Mesodermal cell (in vitro differentiated cells): ENCODE measurements around the gene TAX1BP3.

Experiments
- H3K27ac ChIP-seq: 2 replicates; pipeline ENCODE4 v1.7.0; 2013; ENCODE audit warnings: mild to moderate bottlenecking, low read depth, low read length, moderate library complexity; ENCODE audit not compliant: severe bottlenecking
- H3K36me3 ChIP-seq: 2 replicates; pipeline ENCODE4 v1.7.1; 2013; ENCODE audit warnings: mild to moderate bottlenecking, low read length, moderate library complexity; ENCODE audit not compliant: control insufficient read depth, insufficient read depth
- H3K4me1 ChIP-seq: one replicate; pipeline ENCODE4 v1.7.1; 2013; ENCODE audit warnings: mild to moderate bottlenecking, low read length; ENCODE audit not compliant: insufficient read depth, control insufficient read depth, poor library complexity, severe bottlenecking
- H3K4me3 ChIP-seq: 2 replicates; pipeline ENCODE4 v1.7.0; 2013; ENCODE audit warnings: low read length, control low read depth, mild to moderate bottlenecking; ENCODE audit not compliant: insufficient read depth, poor library complexity, severe bottlenecking; ENCODE audit errors: extremely low read depth
- H3K9me3 ChIP-seq: 2 replicates; pipeline ENCODE4 v1.7.1; 2013; ENCODE audit warnings: mild to moderate bottlenecking, low read length, moderate library complexity; ENCODE audit not compliant: control insufficient read depth
- WGBS, 2 experiments: methylation state at CpG; one replicate each; pipeline ENCODE4 v1.1.5; 2013; ENCODE audit warnings: missing lambda C conversion rate in 2 of 2; ENCODE audit not compliant: insufficient coverage in 2 of 2; 5-methylcytosine and 5-hydroxymethylcytosine counted together

The TAX1BP3 gene

DNA sequence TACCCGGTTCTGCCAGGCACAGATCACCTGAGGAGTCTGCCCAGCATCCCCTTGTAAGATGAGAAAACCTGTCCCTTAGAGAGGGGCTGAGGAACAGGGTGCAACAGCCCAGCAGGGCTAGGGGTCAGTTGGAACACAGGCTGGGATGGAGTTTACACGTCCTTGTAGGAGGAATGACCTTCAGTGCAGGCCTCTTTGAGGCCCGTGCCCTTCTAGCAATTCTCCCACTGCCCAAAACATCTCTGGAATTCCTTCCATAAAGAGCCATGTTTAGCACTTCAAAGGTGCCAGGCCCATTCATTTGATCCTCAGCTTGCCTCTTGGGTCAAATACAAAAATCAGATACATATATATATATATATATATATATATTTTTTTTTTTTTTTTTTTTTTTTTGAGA is 27.4 kb downstream of the TAX1BP3 start:
- H3K4me1 ChIP-seq: peaks cover 8% of the 10 kb centered on the region
- no peaks in the 10 kb centered on the region for H3K9me3 ChIP-seq
- H3K4me3 ChIP-seq: no peak overlapping the region
- H3K36me3 ChIP-seq: peaks cover 25% of the 10 kb centered on the region
- WGBS, 2 experiments: 13 to 80% methylated on average over 1 to 2 of the region's 3 CpGs
- no peak overlapping the region for H3K27ac ChIP-seq

DNA sequence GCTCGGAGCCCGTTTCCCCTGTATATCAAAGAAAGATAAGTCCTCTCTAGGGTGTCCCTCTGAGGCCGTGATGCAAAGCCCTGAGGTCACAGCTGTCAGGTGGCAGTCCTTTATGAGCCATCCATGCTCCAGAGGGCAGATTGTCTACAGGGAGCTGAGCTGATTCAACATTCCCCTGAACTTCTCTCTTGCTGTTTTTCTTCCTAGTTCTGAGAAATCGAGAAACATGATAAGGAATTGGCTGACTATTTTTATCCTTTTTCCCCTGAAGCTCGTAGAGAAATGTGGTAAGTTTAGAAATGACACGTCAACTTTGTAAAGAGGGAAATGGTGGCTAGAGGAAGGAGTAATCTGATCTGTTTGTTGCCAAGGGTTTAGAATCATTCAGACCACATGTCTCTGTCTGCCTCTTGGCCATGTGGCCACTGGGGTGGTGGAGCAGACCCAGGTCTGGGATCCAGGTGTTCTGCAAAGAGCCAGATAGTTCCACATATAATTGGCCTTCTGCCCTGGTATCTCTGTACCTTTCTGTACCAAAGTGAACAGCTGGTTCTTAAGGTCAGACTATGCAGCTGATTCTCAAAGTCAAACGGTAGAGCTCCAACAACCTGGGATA is 28.3 kb downstream of the TAX1BP3 start:
- WGBS, 2 experiments: 77 to 78% methylated on average over 7 of the region's 7 CpGs
- H3K4me1 ChIP-seq: peaks cover 8% of the 10 kb centered on the region
- no peak overlapping the region for H3K27ac ChIP-seq
- H3K36me3 ChIP-seq: peaks cover 25% of the 10 kb centered on the region
- no peak overlapping the region for H3K4me3 ChIP-seq
- no peaks in the 10 kb centered on the region for H3K9me3 ChIP-seq

GRCh38 chr17:3636908-3637373 is 31.4 kb downstream of the TAX1BP3 start:
- H3K27ac ChIP-seq: peak overlapping the region; percentile 91
- peaks cover 17% of the 10 kb centered on the region for H3K36me3 ChIP-seq
- peaks cover 8% of the 10 kb centered on the region for H3K4me1 ChIP-seq
- peak overlapping the region; percentile 84 for H3K4me3 ChIP-seq
- no peaks in the 10 kb centered on the region for H3K9me3 ChIP-seq
- WGBS, 2 experiments: 1% methylated on average over 15 to 26 of the region's 31 CpGs

DNA sequence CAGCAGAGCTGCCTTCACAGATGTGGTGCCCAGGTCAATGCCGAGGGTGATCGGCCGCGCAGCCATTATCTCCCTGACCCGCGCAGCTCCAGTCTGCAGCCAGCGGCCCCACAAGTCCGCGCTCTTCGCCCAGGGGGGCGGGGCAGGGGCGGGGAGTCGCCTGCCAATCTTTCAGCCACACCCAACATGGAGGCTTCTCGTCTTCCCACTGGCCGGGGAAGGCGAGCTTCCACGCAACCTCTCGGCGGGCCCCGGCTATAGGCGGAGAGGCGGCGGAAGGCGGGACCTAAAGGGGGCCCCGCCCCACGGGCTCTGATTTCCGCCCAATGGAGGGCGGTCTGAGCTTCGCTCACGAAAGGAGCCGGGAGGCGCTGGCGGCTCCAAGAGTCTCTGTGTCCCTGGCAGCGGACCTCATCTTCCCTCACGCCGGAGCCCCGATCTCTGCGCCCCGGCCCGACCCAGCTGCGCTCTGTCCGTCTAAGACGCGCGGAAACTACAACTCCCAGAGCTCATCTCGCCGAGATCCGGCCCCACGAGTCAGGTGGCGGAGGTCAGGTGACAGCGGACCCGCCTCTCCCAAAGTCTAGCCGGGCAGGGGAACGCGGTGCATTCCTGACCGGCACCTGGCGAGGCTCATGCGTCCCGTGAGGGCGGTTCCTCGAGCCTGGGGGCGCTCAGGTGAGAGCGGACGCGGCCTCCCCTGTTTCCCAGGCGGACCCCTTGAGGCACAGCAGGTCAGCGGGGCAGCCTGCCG is 32.0 kb downstream of the TAX1BP3 start, which contains the start of the genes CTNS and SHPK:
CTNS (plus strand) TSS at position 607 of the 754 bp plus-strand sequence. CDS start 3,447 bp downstream, outside the sequence.
SHPK (minus strand) TSS at position 97 of the 754 bp plus-strand sequence; CDS start at position 66, 31 bp downstream.
- Histone ChIP-seq H3K9me3 (no peaks in the 10 kb centered on the region), H3K4me1 (peaks cover 8% of the 10 kb centered on the region), H3K4me3 (peak within 1 kb of the TSS; percentile 84), H3K36me3 (peaks cover 17% of the 10 kb centered on the region), H3K27ac (peak within 1 kb of the TSS; percentile 91)
- WGBS, 2 experiments: 0 to 1% methylated on average over 65 to 66 of the region's 68 CpGs

- Histone ChIP-seq H3K36me3 (peaks cover 20% of the 10 kb centered on the region), H3K4me1 (peaks cover 5% of the 10 kb centered on the region), H3K9me3 (no peaks in the 10 kb centered on the region), H3K4me3 (peak overlapping the region; percentile 84), H3K27ac (no peak overlapping the region)
- WGBS, 2 experiments: 6 to 24% methylated on average over 21 to 36 of the region's 38 CpGs
These were observed 32.8 kb downstream of the TAX1BP3 start for GRCh38 chr17:3635474-3636153.

DNA sequence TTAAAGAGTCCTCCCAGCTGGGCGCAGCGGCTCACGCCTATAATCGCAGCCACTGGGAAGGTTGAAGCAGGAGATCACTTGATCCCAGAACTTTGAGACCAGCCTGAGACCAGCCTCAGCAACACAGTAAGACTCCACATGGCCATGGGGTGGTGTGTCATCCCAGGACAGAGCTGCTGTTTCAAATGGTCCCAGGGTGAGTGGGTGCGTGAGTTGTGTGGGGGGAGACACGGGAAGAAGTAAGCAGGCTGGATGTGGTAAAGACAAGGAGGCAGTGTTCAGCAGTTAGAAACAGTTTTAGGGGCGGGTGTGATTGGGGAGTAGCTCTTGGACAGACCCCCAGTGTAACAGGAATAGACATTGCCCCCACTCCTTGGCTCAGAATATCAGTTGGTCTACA is 36.1 kb downstream of the TAX1BP3 start:
- Histone ChIP-seq H3K4me1 (peaks cover 8% of the 10 kb centered on the region), H3K36me3 (peaks cover 36% of the 10 kb centered on the region), H3K27ac (no peak overlapping the region), H3K9me3 (no peaks in the 10 kb centered on the region), H3K4me3 (no peak overlapping the region)
- 93 to 97% methylated on average over 6 to 7 of the region's 7 CpGs for WGBS, 2 experiments

DNA sequence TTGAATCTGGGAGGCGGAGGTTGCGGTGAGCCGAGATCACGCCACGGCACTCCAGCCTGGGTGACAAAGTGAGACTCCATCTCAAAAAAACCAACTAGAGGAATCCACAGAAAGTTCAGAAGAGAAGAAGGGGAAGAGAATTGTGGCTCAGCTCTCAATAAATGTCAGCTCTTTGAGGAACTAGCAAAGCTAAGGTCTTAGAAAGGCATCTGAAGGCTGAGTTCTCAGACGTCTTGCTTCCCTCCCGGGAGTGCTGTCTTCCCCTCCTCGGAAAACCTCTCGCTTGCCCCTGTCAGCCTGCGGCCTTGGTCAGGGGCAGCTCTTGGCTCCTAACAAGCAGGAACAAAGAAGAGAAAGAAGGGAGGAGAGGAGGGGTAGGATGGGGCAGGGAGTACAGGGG is 37.6 kb downstream of the TAX1BP3 start:
- Histone ChIP-seq H3K4me1 (peaks cover 13% of the 10 kb centered on the region), H3K36me3 (peaks cover 36% of the 10 kb centered on the region), H3K4me3 (no peak overlapping the region), H3K27ac (no peak overlapping the region), H3K9me3 (no peaks in the 10 kb centered on the region)
- 87 to 96% methylated on average over 5 to 8 of the region's 10 CpGs for whole genome bisulfite sequencing, 2 experiments

GRCh38 chr17:3627769-3628167 is 40.6 kb downstream of the TAX1BP3 start:
- peaks cover 63% of the 10 kb centered on the region for H3K36me3 ChIP-seq
- no peak overlapping the region for H3K27ac ChIP-seq
- no peaks in the 10 kb centered on the region for H3K9me3 ChIP-seq
- 94 to 100% methylated on average over 6 of the region's 11 CpGs for WGBS, 2 experiments
- H3K4me1 ChIP-seq: peaks cover 13% of the 10 kb centered on the region
- H3K4me3 ChIP-seq: no peak overlapping the region

GRCh38 chr17:3626831-3627768 is 41.3 kb downstream of the TAX1BP3 start:
- no peaks in the 10 kb centered on the region for H3K9me3 ChIP-seq
- H3K4me3 ChIP-seq: no peak overlapping the region
- H3K4me1 ChIP-seq: peaks cover 13% of the 10 kb centered on the region
- H3K36me3 ChIP-seq: peaks cover 62% of the 10 kb centered on the region
- 93% methylated on average over 9 of the region's 16 CpGs for WGBS, 2 experiments
- H3K27ac ChIP-seq: peak overlapping the region; percentile 50
